Aorta (tissue), 5 donors: ENCODE data around the gene SRPK2. TPM values are rescaled to one million over a fixed set of nuclear protein-coding genes. Genes with fewer than 3 reads are reported as not detected.

ENCODE experiments used
- ATAC-seq: fragments of 200-7000 bp; cut with Tn5 transposase; one replicate; pipeline ENCODE4 v1.9.1; 2022; ENCODE audit warnings: moderate library complexity; ENCODE audit not compliant: low FRiP score
- DNase-seq, 2 donors: peaks; one replicate each; pipeline ENCODE4 v3.0.0-alpha.2; 2020
- H3K27ac ChIP-seq, 2 donors: one replicate each; pipeline ENCODE4 v1.5.1; 2013; ENCODE audit warnings: low read length in 2 of 2, mild to moderate bottlenecking in 2 of 2, moderate library complexity in 2 of 2, control low read depth in 1 of 2, inconsistent platforms in 1 of 2, low read depth in 1 of 2
- H3K27me3 ChIP-seq, 2 donors: one replicate each; pipeline ENCODE4 v1.6.1; 2013; ENCODE audit warnings: control low read depth in 1 of 2, low read length in 1 of 2, mild to moderate bottlenecking in 1 of 2, moderate library complexity in 1 of 2; ENCODE audit not compliant: insufficient read depth in 2 of 2, control insufficient read depth in 1 of 2
- H3K36me3 ChIP-seq, 2 donors: one replicate each; pipeline ENCODE4 v1.6.1; 2013; ENCODE audit warnings: control low read depth in 1 of 2, low read length in 1 of 2, mild to moderate bottlenecking in 1 of 2; ENCODE audit not compliant: insufficient read depth in 2 of 2, control insufficient read depth in 1 of 2
- H3K4me1 ChIP-seq, 2 donors: one replicate each; pipeline ENCODE4 v1.6.1; 2013; ENCODE audit warnings: low read length in 2 of 2, control low read depth in 1 of 2, mild to moderate bottlenecking in 1 of 2, moderate library complexity in 1 of 2; ENCODE audit not compliant: insufficient read depth in 2 of 2, control insufficient read depth in 1 of 2
- H3K4me3 ChIP-seq, 2 donors: one replicate each; pipeline ENCODE4 v1.5.1; 2013; ENCODE audit warnings: low read length in 2 of 2, control low read depth in 1 of 2, mild to moderate bottlenecking in 1 of 2
- H3K9me3 ChIP-seq: one replicate; pipeline ENCODE4 v1.6.1; 2013; ENCODE audit warnings: mild to moderate bottlenecking, low read length; ENCODE audit not compliant: control insufficient read depth
- WGBS, 2 donors: extraction: QIAGEN DNeasy Blood & Tissue Kit; methylation state at CpG; one replicate each; pipeline ENCODE4 v1.1.7; 2013; 5-methylcytosine and 5-hydroxymethylcytosine counted together
- intact Hi-C, 2 donors: fragments of 100-400 bp; cut with DNase I; formaldehyde crosslinking; loops; one replicate each; pipeline versions ENCODE4 v1.14.2 to v1.15.0; 2022
- polyA plus RNA-seq, 2 donors: library from polyadenylated mRNA; stranded (reverse); fragments of 200-250 nt; gene quantifications; one replicate each; pipeline ENCODE4 v1.2.3, GENCODE V29; 2013
- total RNA-seq, 2 donors: library from RNA; stranded (reverse); fragmentation: NEBNext Ultra II Directional; extraction: Animal tissue kit (Norgen Biotek cat#: 25700); gene quantifications; one replicate each; pipeline ENCODE4 v1.2.1, GENCODE V29; 2021
- donor health status: healthy with polysubstance abuse.
- donor health status: Bipolar disorder and iron deficiency.
- donor health status: DM: no; HTN: no; CAD: no.
- donor health status: DM: no; HTN: no; CAD: no.
- donor health status: DM: yes; HTN: yes; CAD: no.

SRPK2 gene
- total and polyA plus RNA-seq, 4 donors: 11.5 to 49.7 (median 28.7) TPM

DNA sequence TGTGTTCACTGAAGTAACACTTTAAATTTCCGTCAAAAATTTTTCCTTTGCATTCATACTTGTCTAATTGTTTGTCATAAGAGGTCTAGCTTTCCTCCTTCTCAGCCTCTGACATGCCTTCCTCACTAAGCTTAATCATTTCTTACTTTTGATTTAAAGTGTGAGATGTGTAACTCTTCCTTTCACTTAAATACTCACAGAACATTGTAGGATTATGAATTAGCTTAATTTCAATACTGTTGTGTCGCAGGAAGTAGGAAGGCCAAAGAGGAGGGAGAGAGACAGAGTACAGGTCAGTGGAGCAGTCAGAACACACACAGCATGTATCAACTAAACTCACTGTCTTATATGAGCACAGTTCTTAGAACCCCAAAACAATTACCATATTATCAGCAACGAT lies 99.0 kb downstream of the SRPK2 start:
- H3K27me3 ChIP-seq: no peaks in the 10 kb centered on the region
- no peaks in the 10 kb centered on the region for H3K9me3 ChIP-seq
- no peak for ATAC-seq
- 75% methylated on average over 3 of the region's 3 CpGs for WGBS, 2 donors
- DNase-seq: no peak
- H3K4me1 ChIP-seq: no peaks in the 10 kb centered on the region
- H3K4me3 ChIP-seq: no peak overlapping the region
- H3K27ac ChIP-seq: no peak overlapping the region
- intact Hi-C loops: no loop called here
- no peaks in the 10 kb centered on the region for H3K36me3 ChIP-seq

DNA sequence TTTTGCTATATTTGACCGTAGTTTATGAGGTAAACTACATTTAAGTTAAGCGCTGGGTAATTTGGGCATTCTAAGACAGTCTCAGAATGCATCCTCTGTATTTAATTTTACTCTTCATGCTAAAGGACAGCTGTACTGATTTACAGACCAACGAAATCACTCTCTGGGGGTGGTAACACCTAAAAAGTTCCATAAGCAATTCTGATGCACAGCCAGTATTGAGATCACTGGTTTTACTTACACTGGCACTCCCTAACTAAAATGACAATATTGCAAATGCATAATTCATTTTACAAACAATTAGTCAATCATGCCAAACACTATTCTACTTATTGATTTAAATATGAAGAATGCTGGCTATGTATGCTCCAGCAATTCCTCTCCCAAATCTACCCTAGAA lies 102.3 kb downstream of the SRPK2 start:
- intact Hi-C loops: no loop called here
- H3K27me3 ChIP-seq: no peaks in the 10 kb centered on the region
- H3K4me1 ChIP-seq: no peaks in the 10 kb centered on the region
- no peaks in the 10 kb centered on the region for H3K36me3 ChIP-seq
- 91 to 95% methylated on average over 3 of the region's 3 CpGs for WGBS, 2 donors
- no peak overlapping the region for H3K4me3 ChIP-seq
- H3K27ac ChIP-seq: no peak overlapping the region
- ATAC-seq (no peak), DNase-seq (no peak)
- H3K9me3 ChIP-seq: no peaks in the 10 kb centered on the region

DNA sequence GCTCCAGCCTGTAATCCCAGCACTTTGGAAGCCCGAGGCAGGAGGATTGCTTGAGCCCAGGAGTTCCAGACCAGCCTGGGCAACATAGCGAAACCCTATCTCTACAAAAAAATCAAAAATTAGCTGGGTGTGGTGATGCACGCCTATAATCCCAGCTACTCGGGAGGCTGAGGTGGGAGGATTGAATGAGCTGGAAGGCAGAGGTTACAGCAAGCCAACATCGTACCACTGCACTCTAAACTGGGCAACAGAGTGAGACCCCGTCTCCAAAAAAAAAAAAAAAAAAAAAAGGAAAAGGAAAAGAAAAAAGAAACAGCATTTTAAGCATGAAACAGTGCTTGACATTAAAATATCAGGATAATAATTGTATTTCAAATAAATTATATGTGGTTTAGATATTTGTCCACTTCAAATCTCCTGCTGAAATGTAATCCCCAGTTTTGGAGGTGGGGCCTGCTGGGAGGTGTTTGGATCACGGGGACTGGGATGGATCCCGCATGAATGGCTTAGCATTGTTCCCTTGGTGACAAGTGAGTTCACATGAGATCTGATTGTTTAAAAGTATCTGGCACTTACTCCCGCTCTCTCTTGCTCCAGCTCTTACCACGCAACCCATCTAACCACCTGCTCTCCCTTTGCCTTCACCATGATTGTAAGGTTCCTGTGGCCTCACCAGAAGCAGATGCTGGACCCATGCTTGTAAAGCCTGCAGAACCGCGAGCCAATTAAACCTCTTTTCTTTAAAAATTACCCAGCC lies 103.4 kb downstream of the SRPK2 start:
- intact Hi-C loops: no loop called here
- Histone ChIP-seq H3K27ac (no peak overlapping the region), H3K36me3 (no peaks in the 10 kb centered on the region), H3K4me3 (no peak overlapping the region), H3K27me3 (no peaks in the 10 kb centered on the region), H3K9me3 (no peaks in the 10 kb centered on the region), H3K4me1 (no peaks in the 10 kb centered on the region)
- WGBS, 2 donors: 92 to 93% methylated on average over 12 of the region's 12 CpGs
- no peak for DNase-seq
- ATAC-seq: no peak

DNA sequence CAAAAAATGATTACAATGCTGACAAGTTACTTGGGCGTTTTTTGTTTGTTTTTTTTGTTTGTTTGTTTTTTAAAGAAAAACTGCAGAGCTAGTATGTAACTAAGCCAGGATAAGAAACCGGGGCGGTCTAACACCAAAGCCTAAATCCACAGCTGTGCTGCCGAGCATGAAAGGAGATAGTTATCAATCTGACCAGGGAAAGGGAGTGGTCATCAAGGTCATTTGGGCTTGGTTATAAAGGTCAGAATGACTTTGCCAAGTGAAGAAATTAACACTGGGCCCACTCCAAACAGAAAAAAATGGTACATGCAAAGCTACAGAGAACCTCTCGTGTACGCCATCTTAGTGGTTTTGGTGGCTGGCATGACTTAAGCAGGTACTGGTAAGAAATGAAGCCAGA lies 104.7 kb downstream of the SRPK2 start:
- Histone ChIP-seq H3K36me3 (no peaks in the 10 kb centered on the region), H3K27ac (no peak overlapping the region), H3K9me3 (no peaks in the 10 kb centered on the region), H3K27me3 (no peaks in the 10 kb centered on the region), H3K4me1 (no peaks in the 10 kb centered on the region), H3K4me3 (no peak overlapping the region)
- intact Hi-C loops: no loop called here
- DNase-seq (no peak), ATAC-seq (no peak)
- WGBS, 2 donors: 85 to 87% methylated on average over 6 of the region's 6 CpGs

DNA sequence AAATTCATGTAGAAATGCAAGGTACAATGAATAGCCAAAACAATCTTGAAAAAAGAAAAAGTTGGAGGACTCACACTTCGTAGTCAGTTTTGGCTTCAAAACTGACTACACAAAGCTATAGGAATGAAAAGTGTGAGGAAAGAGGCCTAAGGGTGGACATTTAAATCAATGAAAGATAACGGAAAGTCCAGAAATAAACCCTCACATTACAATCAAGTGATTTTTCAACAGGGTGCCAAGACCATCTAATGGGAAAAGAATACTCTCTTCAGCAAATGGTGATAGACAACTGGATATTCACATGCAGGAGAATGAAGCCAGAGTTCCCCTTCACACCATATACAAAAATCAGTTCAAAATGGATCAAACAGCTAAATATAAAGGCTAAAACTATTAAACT lies 106.8 kb downstream of the SRPK2 start:
- Histone ChIP-seq H3K9me3 (no peaks in the 10 kb centered on the region), H3K4me3 (no peak overlapping the region), H3K4me1 (no peaks in the 10 kb centered on the region), H3K36me3 (no peaks in the 10 kb centered on the region), H3K27ac (no peak overlapping the region), H3K27me3 (no peaks in the 10 kb centered on the region)
- intact Hi-C loops: no loop called here
- DNase-seq: no peak
- WGBS, 2 donors: 61 to 82% methylated on average over 2 of the region's 2 CpGs
- no peak for ATAC-seq

DNA sequence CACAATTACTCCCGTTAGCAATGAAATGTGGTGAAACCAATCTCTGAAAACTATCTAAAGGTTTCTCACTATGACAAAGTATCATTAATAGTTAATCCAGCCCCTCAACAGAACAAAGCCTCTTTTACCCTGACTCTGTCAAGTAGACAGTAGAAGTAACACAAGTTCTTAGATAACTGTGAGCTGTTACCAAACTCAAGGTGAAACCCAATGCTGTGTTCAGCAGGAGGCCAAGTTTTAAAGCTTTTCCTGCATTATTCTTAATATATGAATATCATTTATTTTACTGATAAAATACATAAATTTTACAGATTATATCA lies 109.1 kb downstream of the SRPK2 start:
- WGBS, 2 donors: 38 to 50% methylated on average over 1 of the region's 1 CpG
- H3K27ac ChIP-seq: no peak overlapping the region
- no peak overlapping the region for H3K4me3 ChIP-seq
- H3K4me1 ChIP-seq: no peaks in the 10 kb centered on the region
- ATAC-seq: no peak
- H3K27me3 ChIP-seq: no peaks in the 10 kb centered on the region
- H3K36me3 ChIP-seq: no peaks in the 10 kb centered on the region
- DNase-seq: no peak
- intact Hi-C loops: no loop called here
- no peaks in the 10 kb centered on the region for H3K9me3 ChIP-seq

DNA sequence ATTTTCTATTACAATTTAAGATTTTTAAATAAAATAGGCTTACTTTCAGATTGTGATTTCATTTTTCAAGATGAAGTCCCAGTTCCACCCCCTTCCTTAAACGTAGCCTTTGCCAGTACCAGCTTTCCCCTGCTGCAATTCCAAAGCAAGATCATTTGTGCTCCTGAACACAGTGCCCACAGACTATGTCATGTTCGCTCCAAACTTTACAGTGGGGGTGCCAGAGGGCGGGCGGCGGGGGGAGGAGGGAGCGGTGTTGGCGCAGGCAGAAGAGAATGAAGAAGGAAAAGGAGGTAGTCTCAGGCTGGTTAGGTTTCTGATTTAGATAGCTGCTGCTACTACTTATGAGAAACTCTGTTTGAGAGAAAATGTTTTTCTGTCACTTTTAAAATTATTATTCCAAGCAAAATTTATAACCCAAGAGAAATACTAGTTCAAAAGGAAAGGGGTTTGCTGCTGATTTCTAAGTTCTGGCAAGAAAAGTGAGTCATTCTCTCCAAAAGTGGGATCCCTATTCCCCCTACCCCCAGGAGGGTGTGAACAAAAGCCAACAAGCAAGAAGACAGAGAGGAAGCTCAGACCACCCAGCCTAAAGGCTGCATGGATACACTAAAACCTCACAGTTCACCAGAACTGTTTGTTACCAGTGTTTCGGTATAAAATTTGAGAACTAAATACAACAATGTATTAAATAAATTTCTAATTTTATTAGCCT lies 109.6 kb downstream of the SRPK2 start:
- DNase-seq: no peak
- Histone ChIP-seq H3K9me3 (no peaks in the 10 kb centered on the region), H3K4me1 (no peaks in the 10 kb centered on the region), H3K4me3 (peak overlapping the region in 1 of 2 donors; percentile 32), H3K27me3 (no peaks in the 10 kb centered on the region), H3K27ac (no peak overlapping the region), H3K36me3 (no peaks in the 10 kb centered on the region)
- 17 to 18% methylated on average over 8 of the region's 8 CpGs for WGBS, 2 donors
- ATAC-seq: no peak
- intact Hi-C loops: no loop called here

DNA sequence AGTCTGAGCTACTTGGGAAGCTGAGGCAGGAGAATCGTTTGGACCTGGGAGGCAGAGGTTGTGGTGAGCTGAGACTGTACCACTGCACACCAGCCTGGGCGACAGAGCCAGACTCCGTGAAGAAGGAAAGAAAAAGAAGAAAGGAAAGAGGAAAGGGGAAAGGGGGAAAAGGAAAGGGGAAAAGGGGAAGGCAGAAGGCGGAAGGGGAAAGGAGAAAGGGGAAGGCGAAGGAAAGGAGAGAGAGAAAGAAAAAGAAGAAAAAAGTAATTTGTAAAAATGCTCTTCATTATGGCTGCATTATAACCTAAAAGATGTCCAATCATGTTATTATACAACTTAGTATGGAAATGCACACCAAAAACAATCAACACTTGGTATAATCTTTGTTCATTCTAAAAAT lies 110.2 kb downstream of the SRPK2 start:
- Histone ChIP-seq H3K4me1 (no peaks in the 10 kb centered on the region), H3K36me3 (no peaks in the 10 kb centered on the region), H3K9me3 (no peaks in the 10 kb centered on the region), H3K4me3 (no peak overlapping the region), H3K27ac (no peak overlapping the region), H3K27me3 (no peaks in the 10 kb centered on the region)
- intact Hi-C loops: no loop called here
- ATAC-seq (no peak), DNase-seq (no peak)
- WGBS, 2 donors: 86 to 87% methylated on average over 5 of the region's 5 CpGs

DNA sequence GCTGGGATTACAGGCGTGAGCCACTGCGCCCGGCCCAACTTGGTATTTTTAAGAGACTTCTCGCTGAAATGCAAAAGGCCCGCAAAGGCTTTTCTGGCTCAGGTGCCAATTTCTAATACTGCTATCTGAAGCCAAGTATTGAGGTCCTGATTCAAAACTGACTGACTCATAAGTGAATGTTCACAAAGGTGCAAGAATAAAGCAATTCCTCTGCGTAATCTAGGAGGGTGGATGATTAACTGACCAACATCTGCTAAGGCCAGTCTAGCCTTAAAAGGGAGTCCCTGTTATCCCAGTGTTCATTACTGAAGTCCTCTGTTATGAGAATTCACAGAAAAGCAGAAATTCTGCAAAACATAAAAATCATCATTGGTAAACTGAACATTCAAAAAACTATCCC lies 111.4 kb downstream of the SRPK2 start:
- H3K27ac ChIP-seq: no peak overlapping the region
- DNase-seq (no peak), ATAC-seq (no peak)
- H3K9me3 ChIP-seq: no peaks in the 10 kb centered on the region
- no peaks in the 10 kb centered on the region for H3K36me3 ChIP-seq
- intact Hi-C loops: no loop called here
- WGBS, 2 donors: 72 to 76% methylated on average over 6 of the region's 6 CpGs
- H3K27me3 ChIP-seq: no peaks in the 10 kb centered on the region
- no peaks in the 10 kb centered on the region for H3K4me1 ChIP-seq
- no peak overlapping the region for H3K4me3 ChIP-seq
